ENCODE results near the gene LCA5.
"Not testable (repeated sequence)": the region's sequence is repeated elsewhere in the genome, so short reads cannot be mapped to it uniquely, and the experiment has no call there.

LCA5 gene

GRCh38 chr6:79536954-79537747 lies at the start of gene LCA5:
Gene LCA5, minus strand, starts transcription at chr6:79537430. Its CDS starts 18,536 bp downstream, at chr6:79518894.
- CTCF ChIA-PET = interaction anchor here (0.6 kb wide), 2 partner anchors 94 to 249 kb away, joined by 3 read pairs; partner anchors contain the start of gene SH3BGRL2
- POLR2A ChIA-PET (ENCODE audit: low non-redundant PET) = no interaction called here
- H3K27ac ChIP-seq = peak within 1 kb of the TSS; percentile 76
- TF ChIP-seq CTCF (conservative IDR thresholded peaks at IDR 0.05; ENCODE audit: low read depth) = no peak
- DNase-seq (ENCODE audit: low spot score) = peak; percentile 96

GRCh38 chr6:79586548-79586947 lies 49.3 kb upstream of the LCA5 start:
- ChIA-PET CTCF (interaction anchor here (0.5 kb wide), 1 partner anchor 54 kb away, joined by 3 read pairs; no protein-coding TSS in a partner anchor), POLR2A (ENCODE audit: low non-redundant PET) (no interaction called here)
- no peak overlapping the region for H3K27ac ChIP-seq
- peak; percentile 38 for DNase-seq (ENCODE audit: low spot score)
- TF ChIP-seq CTCF (conservative IDR thresholded peaks at IDR 0.05; ENCODE audit: low read depth) = peak; percentile 19; the same call in 1 of the 2 replicates

GRCh38 chr6:79584332-79584731 lies 47.1 kb upstream of the LCA5 start:
- TF ChIP-seq CTCF (conservative IDR thresholded peaks at IDR 0.05; ENCODE audit: low read depth) = no peak
- CTCF ChIA-PET = interaction anchor here (0.7 kb wide), 1 partner anchor 88 kb away, joined by 5 read pairs; no protein-coding TSS in a partner anchor

GRCh38 chr6:79577926-79578325 lies 40.7 kb upstream of the LCA5 start:
- CTCF ChIA-PET = interaction anchor here (0.6 kb wide), 1 partner anchor 369 kb away, joined by 4 read pairs; no protein-coding TSS in a partner anchor
- DNase-seq (ENCODE audit: low spot score); POLR2A ChIA-PET (ENCODE audit: low non-redundant PET); H3K27ac ChIP-seq: not testable (repeated sequence)

More at GRCh38 chr6:79584332-79584731, 47.1 kb upstream of the LCA5 start:
- POLR2A ChIA-PET (ENCODE audit: low non-redundant PET) = no interaction called here
- no peak for DNase-seq (ENCODE audit: low spot score)
- no peak overlapping the region for H3K27ac ChIP-seq

- TF ChIP-seq CTCF (conservative IDR thresholded peaks at IDR 0.05; ENCODE audit: low read depth) = no peak
- peak; percentile 36 for DNase-seq (ENCODE audit: low spot score)
- POLR2A ChIA-PET (ENCODE audit: low non-redundant PET) = no interaction called here
- H3K27ac ChIP-seq = no peak overlapping the region
- CTCF ChIA-PET = no interaction called here
Measured at GRCh38 chr6:79574630-79575225, 37.5 kb upstream of the LCA5 start.

GRCh38 chr6:79574174-79574573 lies 36.9 kb upstream of the LCA5 start:
- TF ChIP-seq CTCF (conservative IDR thresholded peaks at IDR 0.05; ENCODE audit: low read depth) = no peak
- DNase-seq (ENCODE audit: low spot score) = no peak
- ChIA-PET CTCF (no interaction called here), POLR2A (ENCODE audit: low non-redundant PET) (no interaction called here)
- H3K27ac ChIP-seq = no peak overlapping the region

GRCh38 chr6:79571030-79571367 lies 33.8 kb upstream of the LCA5 start:
- no peak for DNase-seq (ENCODE audit: low spot score)
- TF ChIP-seq CTCF (conservative IDR thresholded peaks at IDR 0.05; ENCODE audit: low read depth) = peak; percentile 32
- H3K27ac ChIP-seq = no peak overlapping the region
- ChIA-PET CTCF (interaction anchor here (0.7 to 1.7 kb wide), 9 partner anchors 17 to 697 kb away, joined by 3 to 10 read pairs (median 4); no protein-coding TSS in a partner anchor), POLR2A (ENCODE audit: low non-redundant PET) (no interaction called here)
